ENCODE data around the gene PRR5. TPM values are rescaled to one million over a fixed set of nuclear protein-coding genes. Genes with fewer than 3 reads are reported as not detected.
A peak's percentile ranks its signal among the peaks of the same experiment; 100 is the strongest.

PRR5 gene
- total and polyA plus RNA-seq, 2 of the 13 experiments (the other 11 are each of a cell fraction or from before 2014, with no cell fraction given): 11.6 to 27.5 TPM

DNA sequence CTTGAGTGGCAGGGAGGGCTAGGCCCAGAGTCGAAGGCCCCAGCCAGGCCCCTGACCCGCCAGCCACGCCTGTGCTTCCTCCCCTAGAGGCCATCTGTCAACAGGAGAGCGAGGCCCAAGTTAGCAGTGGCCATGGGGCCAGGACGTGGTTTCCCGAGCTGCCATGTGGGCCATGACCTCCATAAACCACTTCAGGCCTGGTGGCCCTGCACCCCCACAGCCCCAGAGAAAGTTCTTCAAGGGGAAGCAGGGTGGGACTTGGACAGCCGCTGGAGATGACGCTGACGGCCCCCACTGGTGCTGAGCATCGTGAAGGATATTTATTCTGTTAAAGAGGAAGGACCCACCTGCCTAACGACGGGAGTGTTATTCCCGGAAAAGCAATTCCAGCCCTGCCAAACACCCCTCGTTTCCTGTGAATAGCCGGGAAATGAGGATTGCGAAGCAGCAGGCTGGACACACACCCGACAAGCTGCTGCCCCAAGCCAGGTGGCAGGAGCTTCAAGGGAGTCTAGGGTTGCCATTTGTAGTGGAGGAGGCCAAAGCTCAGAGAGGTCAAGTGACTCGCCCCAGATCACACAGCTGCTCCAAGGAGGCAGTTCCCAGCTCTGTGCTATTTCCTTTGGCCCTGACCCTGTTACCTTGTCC is 12.8 kb downstream of the PRR5 start (continued):
- TF ChIP-seq, protein P1, sequence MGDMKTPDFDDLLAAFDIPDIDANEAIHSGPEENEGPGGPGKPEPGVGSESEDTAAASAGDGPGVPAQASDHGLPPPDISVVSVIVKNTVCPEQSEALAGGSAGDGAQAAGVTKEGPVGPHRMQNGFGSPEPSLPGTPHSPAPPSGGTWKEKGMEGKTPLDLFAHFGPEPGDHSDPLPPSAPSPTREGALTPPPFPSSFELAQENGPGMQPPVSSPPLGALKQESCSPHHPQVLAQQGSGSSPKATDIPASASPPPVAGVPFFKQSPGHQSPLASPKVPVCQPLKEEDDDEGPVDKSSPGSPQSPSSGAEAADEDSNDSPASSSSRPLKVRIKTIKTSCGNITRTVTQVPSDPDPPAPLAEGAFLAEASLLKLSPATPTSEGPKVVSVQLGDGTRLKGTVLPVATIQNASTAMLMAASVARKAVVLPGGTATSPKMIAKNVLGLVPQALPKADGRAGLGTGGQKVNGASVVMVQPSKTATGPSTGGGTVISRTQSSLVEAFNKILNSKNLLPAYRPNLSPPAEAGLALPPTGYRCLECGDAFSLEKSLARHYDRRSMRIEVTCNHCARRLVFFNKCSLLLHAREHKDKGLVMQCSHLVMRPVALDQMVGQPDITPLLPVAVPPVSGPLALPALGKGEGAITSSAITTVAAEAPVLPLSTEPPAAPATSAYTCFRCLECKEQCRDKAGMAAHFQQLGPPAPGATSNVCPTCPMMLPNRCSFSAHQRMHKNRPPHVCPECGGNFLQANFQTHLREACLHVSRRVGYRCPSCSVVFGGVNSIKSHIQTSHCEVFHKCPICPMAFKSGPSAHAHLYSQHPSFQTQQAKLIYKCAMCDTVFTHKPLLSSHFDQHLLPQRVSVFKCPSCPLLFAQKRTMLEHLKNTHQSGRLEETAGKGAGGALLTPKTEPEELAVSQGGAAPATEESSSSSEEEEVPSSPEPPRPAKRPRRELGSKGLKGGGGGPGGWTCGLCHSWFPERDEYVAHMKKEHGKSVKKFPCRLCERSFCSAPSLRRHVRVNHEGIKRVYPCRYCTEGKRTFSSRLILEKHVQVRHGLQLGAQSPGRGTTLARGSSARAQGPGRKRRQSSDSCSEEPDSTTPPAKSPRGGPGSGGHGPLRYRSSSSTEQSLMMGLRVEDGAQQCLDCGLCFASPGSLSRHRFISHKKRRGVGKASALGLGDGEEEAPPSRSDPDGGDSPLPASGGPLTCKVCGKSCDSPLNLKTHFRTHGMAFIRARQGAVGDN (CRISPR knock-in tag; IDR thresholded peaks at IDR 0.05): peak; percentile 71
- peak; percentile 92 for TF ChIP-seq ZNF768 (CRISPR knock-in tag; IDR thresholded peaks at IDR 0.05)
- no peak for TF ChIP-seq BHLHE40 (IDR thresholded peaks at IDR 0.05; ENCODE audit: low read length)

DNA sequence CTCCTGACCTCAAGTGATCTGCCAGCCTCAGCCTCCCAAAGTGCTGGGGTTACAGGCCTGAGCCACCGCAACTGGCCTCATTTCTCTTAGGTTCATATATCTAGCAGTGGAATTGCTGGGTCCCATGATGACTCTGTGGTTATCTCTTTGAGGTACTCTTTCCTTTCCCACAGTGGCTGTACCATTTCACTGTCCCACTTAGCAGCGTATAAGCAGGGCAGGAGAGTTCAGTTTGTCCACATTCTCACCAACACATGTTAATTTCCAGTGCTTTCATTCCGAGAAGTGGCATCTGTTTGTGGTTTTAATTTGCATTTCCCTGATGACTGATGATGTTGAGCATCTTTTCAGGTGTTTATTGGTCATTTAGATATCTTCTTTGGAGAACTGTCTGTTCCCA is 16.4 kb downstream of the PRR5 start:
- H3K27me3 ChIP-seq (ENCODE audit: control insufficient read depth in 1 of 2, insufficient read depth in 2 of 2, low read length in 2 of 2): no peaks in the 10 kb centered on the region
- DNase-seq (ENCODE audit: low spot score) (no peak), ATAC-seq (no peak), FAIRE-seq (no peak)
- in situ Hi-C loops (cut with HindIII; ENCODE audit: extremely low pct_ligation_motif_present, low pct_unique_long_range_greater_than_20kb): no loop called here
- no peak overlapping the region for H3K4me3 ChIP-seq (replicated peaks in 1 of 3; ENCODE audit: insufficient read depth in 1 of 3, low read depth in 2 of 3, low read length in 3 of 3)
- 98% methylated on average over 3 of the region's 3 CpGs for WGBS (ENCODE audit: low lambda C conversion rate)
- H3K27ac ChIP-seq (ENCODE audit: extremely low read length, insufficient read depth, low read length): no peak overlapping the region
- BruUV-seq (replicated peaks): no TSS peak
- H3K4me1 ChIP-seq (ENCODE audit: insufficient read depth, low read length): peaks cover 23% of the 10 kb centered on the region
- no peaks in the 10 kb centered on the region for H3K9me3 ChIP-seq (ENCODE audit: low read length)
- no peaks in the 10 kb centered on the region for H3K79me2 ChIP-seq (ENCODE audit: insufficient read depth, low read length)
- H3K9ac ChIP-seq (ENCODE audit: insufficient read depth, low read depth, low read length): no peak overlapping the region
- POLR2A ChIA-PET: interaction anchor here (0.6 kb wide), 1 partner anchor 53 kb away, joined by 3 read pairs; no protein-coding TSS in a partner anchor
- peaks cover 9 to 36% of the 10 kb centered on the region in 2 experiments; a peak in 4 of 5 replicates for H3K36me3 ChIP-seq (replicated peaks in 1 of 2; ENCODE audit: control insufficient read depth in 1 of 2, insufficient read depth in 2 of 2, low read length in 2 of 2)
- CTCF ChIA-PET (ENCODE audit: low intra/inter-chr PET ratio, low total read pairs): no interaction called here
- no peak overlapping the region for H3K4me2 ChIP-seq (ENCODE audit: low read depth, low read length)
- intact Hi-C loops (cut with micrococcal nuclease; ENCODE audit: unreplicated experiment): no loop called here
- no peak overlapping the region for H2AFZ ChIP-seq (ENCODE audit: low read length)
- peaks cover 5% of the 10 kb centered on the region; the same call in 1 of the 2 replicates for H4K20me1 ChIP-seq (ENCODE audit: insufficient read depth, low read length)
- TF ChIP-seq POLR2A (IDR thresholded peaks at IDR 0.05; ENCODE audit: insufficient read depth in 1 of 2, low read depth in 2 of 2, low read length in 2 of 2): no peak
- TF ChIP-seq NR2C2 (CRISPR knock-in tag; IDR thresholded peaks at IDR 0.05; ENCODE audit: borderline replicate concordance): no peak
- TF ChIP-seq, protein P2, sequence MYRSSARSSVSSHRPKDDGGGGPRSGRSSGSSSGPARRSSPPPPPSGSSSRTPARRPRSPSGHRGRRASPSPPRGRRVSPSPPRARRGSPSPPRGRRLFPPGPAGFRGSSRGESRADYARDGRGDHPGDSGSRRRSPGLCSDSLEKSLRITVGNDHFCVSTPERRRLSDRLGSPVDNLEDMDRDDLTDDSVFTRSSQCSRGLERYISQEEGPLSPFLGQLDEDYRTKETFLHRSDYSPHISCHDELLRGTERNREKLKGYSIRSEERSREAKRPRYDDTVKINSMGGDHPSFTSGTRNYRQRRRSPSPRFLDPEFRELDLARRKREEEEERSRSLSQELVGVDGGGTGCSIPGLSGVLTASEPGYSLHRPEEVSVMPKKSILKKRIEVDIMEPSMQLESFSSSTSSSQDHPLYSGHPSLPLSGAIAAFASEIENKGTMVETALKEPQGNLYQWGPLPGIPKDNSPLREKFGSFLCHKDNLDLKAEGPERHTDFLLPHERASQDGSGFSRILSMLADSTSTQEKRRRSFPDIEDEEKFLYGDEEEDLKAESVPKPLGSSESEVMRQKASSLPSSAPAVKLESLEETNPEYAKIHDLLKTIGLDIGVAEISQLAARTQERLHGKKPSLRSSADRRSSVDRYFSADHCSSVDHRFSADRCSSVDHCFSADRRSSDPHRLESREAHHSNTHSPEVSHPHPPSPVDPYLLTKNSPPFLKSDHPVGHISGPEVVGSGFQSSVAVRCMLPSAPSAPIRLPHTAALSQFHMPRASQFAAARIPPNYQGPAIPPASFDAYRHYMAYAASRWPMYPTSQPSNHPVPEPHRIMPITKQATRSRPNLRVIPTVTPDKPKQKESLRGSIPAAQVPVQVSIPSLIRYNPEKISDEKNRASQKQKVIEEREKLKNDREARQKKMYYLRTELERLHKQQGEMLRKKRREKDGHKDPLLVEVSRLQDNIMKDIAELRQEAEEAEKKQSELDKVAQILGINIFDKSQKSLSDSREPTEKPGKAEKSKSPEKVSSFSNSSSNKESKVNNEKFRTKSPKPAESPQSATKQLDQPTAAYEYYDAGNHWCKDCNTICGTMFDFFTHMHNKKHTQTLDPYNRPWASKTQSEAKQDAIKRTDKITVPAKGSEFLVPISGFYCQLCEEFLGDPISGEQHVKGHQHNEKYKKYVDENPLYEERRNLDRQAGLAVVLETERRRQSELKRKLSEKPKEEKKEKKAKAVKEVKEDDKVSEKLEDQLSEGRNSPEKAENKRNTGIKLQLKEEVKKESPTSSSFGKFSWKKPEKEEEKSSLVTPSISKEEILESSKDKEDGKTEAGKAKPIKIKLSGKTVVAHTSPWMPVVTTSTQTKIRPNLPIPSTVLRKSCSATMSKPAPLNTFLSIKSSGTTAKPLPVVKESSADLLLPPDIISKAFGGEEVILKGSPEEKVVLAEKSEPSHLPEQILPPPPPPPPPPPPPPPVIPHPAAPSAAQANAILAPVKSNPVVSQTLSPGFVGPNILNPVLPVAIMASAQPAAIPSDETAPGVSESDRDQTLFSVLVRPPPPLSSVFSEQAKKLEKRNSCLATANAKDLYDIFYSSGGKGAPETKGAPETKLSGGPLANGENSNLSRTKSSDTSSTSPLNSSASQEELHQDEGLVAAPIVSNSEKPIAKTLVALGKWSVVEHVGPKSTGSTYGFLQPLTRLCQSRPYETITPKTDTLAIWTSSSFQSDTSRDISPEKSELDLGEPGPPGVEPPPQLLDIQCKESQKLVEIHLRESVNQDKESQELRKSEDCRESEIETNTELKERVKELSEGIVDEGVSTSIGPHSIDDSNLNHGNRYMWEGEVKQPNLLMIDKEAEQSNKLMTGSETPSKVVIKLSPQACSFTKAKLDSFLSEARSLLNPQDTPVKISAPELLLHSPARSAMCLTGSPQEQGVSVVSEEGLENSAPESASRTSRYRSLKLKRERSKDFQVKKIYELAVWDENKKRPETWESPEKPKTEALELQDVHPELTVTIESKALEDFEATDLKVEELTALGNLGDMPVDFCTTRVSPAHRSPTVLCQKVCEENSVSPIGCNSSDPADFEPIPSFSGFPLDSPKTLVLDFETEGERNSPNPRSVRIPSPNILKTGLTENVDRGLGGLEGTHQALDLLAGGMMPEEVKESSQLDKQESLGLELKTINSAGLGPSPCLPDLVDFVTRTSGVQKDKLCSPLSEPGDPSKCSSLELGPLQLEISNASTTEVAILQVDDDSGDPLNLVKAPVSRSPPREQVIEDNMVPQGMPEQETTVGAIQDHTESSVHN (CRISPR knock-in tag; IDR thresholded peaks at IDR 0.05): no peak
- TF ChIP-seq NCOA1 (CRISPR knock-in tag; IDR thresholded peaks at IDR 0.05): no peak
- TF ChIP-seq ZNF546 (CRISPR knock-in tag; conservative IDR thresholded peaks at IDR 0.05): no peak
- no peak for TF ChIP-seq NCOR1 (IDR thresholded peaks at IDR 0.05; ENCODE audit: borderline replicate concordance, low read length)
- TF ChIP-seq, protein P3, sequence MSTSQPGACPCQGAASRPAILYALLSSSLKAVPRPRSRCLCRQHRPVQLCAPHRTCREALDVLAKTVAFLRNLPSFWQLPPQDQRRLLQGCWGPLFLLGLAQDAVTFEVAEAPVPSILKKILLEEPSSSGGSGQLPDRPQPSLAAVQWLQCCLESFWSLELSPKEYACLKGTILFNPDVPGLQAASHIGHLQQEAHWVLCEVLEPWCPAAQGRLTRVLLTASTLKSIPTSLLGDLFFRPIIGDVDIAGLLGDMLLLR (CRISPR knock-in tag; IDR thresholded peaks at IDR 0.05): no peak
